ENCODE measurements around the gene RAB20. TPM values are rescaled to one million over a fixed set of nuclear protein-coding genes. Genes with fewer than 3 reads are reported as not detected.
"Not testable (repeated sequence)": the region's sequence is repeated elsewhere in the genome, so short reads cannot be mapped to it uniquely, and the experiment has no call there.

Gene RAB20
- total RNA-seq, 1 donor from 2014 or later, result 13.9 TPM

- no peak for DNase-seq (ENCODE audit: low read depth)
Measured at GRCh38 chr13:110575322-110576069, 14.0 kb upstream of the RAB20 start.

GRCh38 chr13:110574161-110574560 is 12.6 kb upstream of the RAB20 start:
- DNase-seq (ENCODE audit: low read depth), result no peak

- DNase-seq (ENCODE audit: low read depth), result no peak
Measured at GRCh38 chr13:110572778-110573118, 11.2 kb upstream of the RAB20 start.

- DNase-seq (ENCODE audit: low read depth), result no peak
Measured at GRCh38 chr13:110571896-110572777, 10.6 kb upstream of the RAB20 start.

- DNase-seq (ENCODE audit: low read depth), result no peak
Measured at GRCh38 chr13:110570886-110571285, 9.4 kb upstream of the RAB20 start.

GRCh38 chr13:110569962-110570361 is 8.4 kb upstream of the RAB20 start:
- not testable (repeated sequence) for DNase-seq (ENCODE audit: low read depth)

- DNase-seq (ENCODE audit: low read depth), result no peak
Measured at GRCh38 chr13:110568612-110569011, 7.1 kb upstream of the RAB20 start.

GRCh38 chr13:110566171-110566570 is 4.6 kb upstream of the RAB20 start:
- DNase-seq (ENCODE audit: low read depth), result no peak

- DNase-seq (ENCODE audit: low read depth), result peak; percentile 38
Measured at GRCh38 chr13:110565296-110565695, 3.8 kb upstream of the RAB20 start.

- DNase-seq (ENCODE audit: low read depth), result no peak
Measured at GRCh38 chr13:110564472-110564985, 3.0 kb upstream of the RAB20 start.

- DNase-seq (ENCODE audit: low read depth), result no peak
Measured at GRCh38 chr13:110563463-110563774, 1.9 kb upstream of the RAB20 start.

GRCh38 chr13:110562696-110563462 is 1.4 kb upstream of the RAB20 start:
- no peak for DNase-seq (ENCODE audit: low read depth)

- DNase-seq (ENCODE audit: low read depth), result peak; percentile 31
Measured at GRCh38 chr13:110562036-110562597, 595 bp upstream of the RAB20 start.

GRCh38 chr13:110560601-110561343 is 750 bp downstream of the RAB20 start:
- peak; percentile 26 for DNase-seq (ENCODE audit: low read depth)

- DNase-seq (ENCODE audit: low read depth), result no peak
Measured at GRCh38 chr13:110559986-110560385, 1.5 kb downstream of the RAB20 start.

GRCh38 chr13:110559429-110559943 is 2.0 kb downstream of the RAB20 start:
- peak; percentile 39 for DNase-seq (ENCODE audit: low read depth)

GRCh38 chr13:110557610-110558305 is 3.8 kb downstream of the RAB20 start:
- DNase-seq (ENCODE audit: low read depth), result no peak

GRCh38 chr13:110557082-110557481 is 4.4 kb downstream of the RAB20 start:
- no peak for DNase-seq (ENCODE audit: low read depth)

- DNase-seq (ENCODE audit: low read depth), result no peak
Measured at GRCh38 chr13:110556224-110556606, 5.3 kb downstream of the RAB20 start.

- DNase-seq (ENCODE audit: low read depth), result no peak
Measured at GRCh38 chr13:110555601-110556223, 5.8 kb downstream of the RAB20 start.

Data from renal cortical epithelial cell (primary cell).